ENCODE measurements around the gene TNS3.

Gene TNS3

DNA sequence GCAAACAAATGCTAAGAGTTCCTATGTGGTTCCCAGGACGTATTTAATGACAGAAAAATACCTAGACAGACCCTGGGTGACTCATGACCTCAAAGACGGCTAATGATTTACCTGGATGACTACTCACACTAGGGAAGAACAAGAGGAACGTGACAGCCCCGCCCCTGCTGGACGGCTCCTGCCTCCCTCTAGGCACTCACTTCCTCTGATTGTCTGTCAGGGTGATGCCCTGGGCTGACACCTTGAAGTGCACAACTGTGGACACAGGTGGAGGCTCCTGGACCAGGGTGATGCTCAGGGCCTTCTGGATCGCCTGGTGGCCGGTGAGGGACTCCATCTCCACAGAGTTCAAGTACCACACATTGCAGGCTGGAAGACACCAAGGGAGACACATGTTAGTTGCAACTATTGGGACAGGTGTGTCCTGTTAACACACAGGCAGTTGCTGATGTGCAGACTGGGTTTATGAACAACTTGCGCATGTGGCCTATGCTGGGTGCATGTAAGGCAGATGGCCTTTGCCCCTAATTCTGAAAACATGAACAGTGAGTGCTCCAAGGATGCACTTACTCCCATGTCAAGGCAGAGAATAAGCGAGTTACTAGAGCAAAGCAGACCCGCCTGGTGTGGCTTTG, 298.3 kb downstream of the TNS3 start:
- TF ChIP-seq, protein P1, sequence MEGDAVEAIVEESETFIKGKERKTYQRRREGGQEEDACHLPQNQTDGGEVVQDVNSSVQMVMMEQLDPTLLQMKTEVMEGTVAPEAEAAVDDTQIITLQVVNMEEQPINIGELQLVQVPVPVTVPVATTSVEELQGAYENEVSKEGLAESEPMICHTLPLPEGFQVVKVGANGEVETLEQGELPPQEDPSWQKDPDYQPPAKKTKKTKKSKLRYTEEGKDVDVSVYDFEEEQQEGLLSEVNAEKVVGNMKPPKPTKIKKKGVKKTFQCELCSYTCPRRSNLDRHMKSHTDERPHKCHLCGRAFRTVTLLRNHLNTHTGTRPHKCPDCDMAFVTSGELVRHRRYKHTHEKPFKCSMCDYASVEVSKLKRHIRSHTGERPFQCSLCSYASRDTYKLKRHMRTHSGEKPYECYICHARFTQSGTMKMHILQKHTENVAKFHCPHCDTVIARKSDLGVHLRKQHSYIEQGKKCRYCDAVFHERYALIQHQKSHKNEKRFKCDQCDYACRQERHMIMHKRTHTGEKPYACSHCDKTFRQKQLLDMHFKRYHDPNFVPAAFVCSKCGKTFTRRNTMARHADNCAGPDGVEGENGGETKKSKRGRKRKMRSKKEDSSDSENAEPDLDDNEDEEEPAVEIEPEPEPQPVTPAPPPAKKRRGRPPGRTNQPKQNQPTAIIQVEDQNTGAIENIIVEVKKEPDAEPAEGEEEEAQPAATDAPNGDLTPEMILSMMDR (IDR thresholded peaks at IDR 0.05; ENCODE audit: low read depth, low read length, poor library complexity, severe bottlenecking) = no peak
- no peak for TF ChIP-seq EZH2phosphoT487 (IDR thresholded peaks at IDR 0.05; ENCODE audit: borderline replicate concordance, low read length)
- Histone ChIP-seq H3K27me3 (ENCODE audit: control insufficient read depth, low read length) (no peaks in the 10 kb centered on the region), H4K20me1 (ENCODE audit: control insufficient read depth, insufficient read depth, low read depth, low read length) (no peaks in the 10 kb centered on the region)

DNA sequence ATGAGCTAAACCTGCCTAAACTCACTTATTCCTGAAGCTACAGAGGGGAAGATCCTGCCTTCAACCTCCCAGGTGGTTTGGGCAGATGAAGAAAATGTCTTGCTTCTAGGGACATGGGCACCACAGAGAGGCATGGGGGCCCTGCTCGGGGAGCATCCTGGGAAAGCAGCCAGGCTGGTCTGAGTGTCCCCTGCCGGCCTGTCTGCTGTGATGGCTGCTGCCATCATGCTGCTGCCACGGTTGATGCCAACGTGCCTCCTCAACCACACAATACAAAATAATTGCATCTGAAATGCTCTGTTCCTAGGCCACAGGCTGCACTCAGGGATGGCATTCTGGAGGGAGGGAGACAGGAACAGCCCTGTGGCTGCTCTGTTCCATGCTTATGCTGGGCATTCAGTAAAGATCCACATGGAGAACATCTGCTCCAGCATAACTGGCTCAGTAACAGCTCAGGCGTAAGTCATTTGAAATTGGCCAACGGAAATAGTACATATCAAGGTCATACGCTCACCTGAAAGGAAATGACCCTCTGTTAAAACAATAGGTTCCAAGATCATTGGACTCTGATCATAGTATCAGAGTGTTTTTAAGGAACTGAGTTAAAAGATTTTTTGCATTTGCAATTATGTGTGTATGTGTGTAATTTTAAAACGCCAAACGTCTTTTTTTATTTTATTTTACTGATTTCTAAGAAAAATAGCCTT, 299.0 kb downstream of the TNS3 start:
- no peaks in the 10 kb centered on the region for H3K36me3 ChIP-seq (ENCODE audit: control insufficient read depth, low read length)
- no peaks in the 10 kb centered on the region for H3K27me3 ChIP-seq (ENCODE audit: control insufficient read depth, low read length)
- H3K4me2 ChIP-seq (ENCODE audit: low read length) = no peak overlapping the region
- no peaks in the 10 kb centered on the region for H3K79me2 ChIP-seq (ENCODE audit: control insufficient read depth, low read length)
- no peak overlapping the region for H3K27ac ChIP-seq (ENCODE audit: low read depth, low read length)
- H4K20me1 ChIP-seq (ENCODE audit: control insufficient read depth, insufficient read depth, low read depth, low read length) = no peaks in the 10 kb centered on the region
- H3K4me3 ChIP-seq (ENCODE audit: low read length) = no peak overlapping the region
- peaks cover 15% of the 10 kb centered on the region for H3K4me1 ChIP-seq (ENCODE audit: control insufficient read depth, low read length)
- no peaks in the 10 kb centered on the region for H3K9me2 ChIP-seq (replicated peaks; ENCODE audit: control insufficient read depth, low read length)
- peaks cover 4% of the 10 kb centered on the region; the same call in 1 of the 2 replicates for H3K9me3 ChIP-seq (ENCODE audit: control insufficient read depth, insufficient read depth, low read length)
- no peak for TF ChIP-seq EZH2phosphoT487 (IDR thresholded peaks at IDR 0.05; ENCODE audit: borderline replicate concordance, low read length)
- TF ChIP-seq, protein P1 (IDR thresholded peaks at IDR 0.05; ENCODE audit: low read depth, low read length, poor library complexity, severe bottlenecking) = no peak
- no peaks in the 10 kb centered on the region for H3F3A ChIP-seq (ENCODE audit: control insufficient read depth, insufficient read depth)

More for the DNA sequence above, 298.3 kb downstream of the TNS3 start:
- Histone ChIP-seq H3K9me2 (replicated peaks; ENCODE audit: control insufficient read depth, low read length) (no peaks in the 10 kb centered on the region), H3K4me2 (ENCODE audit: low read length) (no peak overlapping the region), H3K36me3 (ENCODE audit: control insufficient read depth, low read length) (no peaks in the 10 kb centered on the region), H3K27ac (ENCODE audit: low read depth, low read length) (no peak overlapping the region), H3F3A (ENCODE audit: control insufficient read depth, insufficient read depth) (no peaks in the 10 kb centered on the region), H3K4me3 (ENCODE audit: low read length) (no peak overlapping the region), H3K4me1 (ENCODE audit: control insufficient read depth, low read length) (peaks cover 15% of the 10 kb centered on the region), H3K9me3 (ENCODE audit: control insufficient read depth, insufficient read depth, low read length) (peaks cover 4% of the 10 kb centered on the region; the same call in 1 of the 2 replicates), H3K79me2 (ENCODE audit: control insufficient read depth, low read length) (no peaks in the 10 kb centered on the region)

DNA sequence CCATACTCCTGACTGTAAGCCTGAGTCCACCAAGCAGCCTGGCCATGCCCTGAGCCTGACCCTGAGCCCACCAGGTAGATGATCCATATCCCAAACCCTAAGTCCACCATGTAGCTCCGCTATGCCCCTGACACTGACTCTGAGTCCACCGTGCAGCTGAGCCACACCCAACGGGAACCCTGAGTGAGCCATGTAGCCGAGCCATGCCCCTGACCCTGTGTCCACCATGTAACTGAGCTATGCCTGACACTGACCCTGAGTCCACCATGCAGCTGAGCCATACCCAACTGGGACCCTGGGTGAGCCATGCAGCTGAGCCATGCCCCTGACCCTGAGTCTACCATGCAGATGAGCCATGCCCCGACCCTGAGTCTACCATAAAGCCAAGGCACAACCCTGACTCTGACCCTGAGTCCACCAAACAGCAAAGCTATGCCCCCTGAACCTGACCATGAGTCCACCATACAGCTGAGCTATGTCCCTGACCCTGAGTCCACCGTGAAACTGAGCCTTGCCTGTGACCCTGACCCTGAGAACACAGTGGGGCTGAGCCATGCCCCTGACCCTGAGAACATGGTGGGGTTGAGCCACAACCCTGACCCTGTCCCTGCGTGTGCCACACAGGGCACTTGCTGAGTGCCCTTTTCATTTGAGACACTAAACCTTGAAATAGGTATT, 299.8 kb downstream of the TNS3 start:
- no peak overlapping the region for H3K27ac ChIP-seq (ENCODE audit: low read depth, low read length)
- no peaks in the 10 kb centered on the region for H3K79me2 ChIP-seq (ENCODE audit: control insufficient read depth, low read length)
- H3K9me3 ChIP-seq (ENCODE audit: control insufficient read depth, insufficient read depth, low read length) = peaks cover 4% of the 10 kb centered on the region; the same call in 1 of the 2 replicates

More for the DNA sequence above, 299.8 kb downstream of the TNS3 start:
- Histone ChIP-seq H3K9me2 (replicated peaks; ENCODE audit: control insufficient read depth, low read length) (no peaks in the 10 kb centered on the region), H3F3A (ENCODE audit: control insufficient read depth, insufficient read depth) (no peaks in the 10 kb centered on the region), H4K20me1 (ENCODE audit: control insufficient read depth, insufficient read depth, low read depth, low read length) (no peaks in the 10 kb centered on the region), H3K4me1 (ENCODE audit: control insufficient read depth, low read length) (peaks cover 15% of the 10 kb centered on the region), H3K4me2 (ENCODE audit: low read length) (no peak overlapping the region), H3K36me3 (ENCODE audit: control insufficient read depth, low read length) (no peaks in the 10 kb centered on the region), H3K4me3 (ENCODE audit: low read length) (no peak overlapping the region), H3K27me3 (ENCODE audit: control insufficient read depth, low read length) (no peaks in the 10 kb centered on the region)
- TF ChIP-seq, protein P1 (IDR thresholded peaks at IDR 0.05; ENCODE audit: low read depth, low read length, poor library complexity, severe bottlenecking) = no peak
- TF ChIP-seq EZH2phosphoT487 (IDR thresholded peaks at IDR 0.05; ENCODE audit: borderline replicate concordance, low read length) = no peak

All from DOHH2 (cell line).